DND-41 (cell line): ENCODE results near the gene RSPH9.

Experiments used
- ATAC-seq: fragments of 200-7000 bp; cut with Tn5 transposase; 3 replicates; pipeline ENCODE4 v1.9.1; 2021; ENCODE audit warnings: low read depth; ENCODE audit not compliant: insufficient read depth
- DNase-seq: peaks from one replicate; pipeline ENCODE4 v3.0.0-alpha.2; 2020
- H2AFZ ChIP-seq: 2 replicates; pipeline ENCODE4 v1.6.0; 2012; ENCODE audit warnings: low read depth, low read length
- H3K27ac ChIP-seq: 2 replicates; pipeline ENCODE4 v1.5.1; 2012; ENCODE audit warnings: low read length, inconsistent platforms
- H3K27me3 ChIP-seq: fragments of 200-600 bp; sonication (generic); 2 replicates; pipeline ENCODE4 v1.6.0; 2012; ENCODE audit warnings: low read length, mild to moderate bottlenecking, inconsistent platforms; ENCODE audit not compliant: insufficient read depth, poor library complexity
- H3K36me3 ChIP-seq: 2 replicates; pipeline ENCODE4 v1.5.1; 2012; ENCODE audit warnings: low read length, inconsistent platforms; ENCODE audit not compliant: insufficient read depth
- H3K4me1 ChIP-seq: 2 replicates; pipeline ENCODE4 v1.5.1; 2012; ENCODE audit warnings: mild to moderate bottlenecking, low read length; ENCODE audit not compliant: insufficient read depth
- H3K4me2 ChIP-seq: 2 replicates; pipeline ENCODE4 v1.6.0; 2012; ENCODE audit warnings: mild to moderate bottlenecking, moderate library complexity, low read length, inconsistent platforms; ENCODE audit not compliant: insufficient read depth
- H3K4me3 ChIP-seq, 2 experiments: fragments of 200-600 bp in 1 of 2; shearing (Covaris generic) in 1 of 2; 2 replicates each; pipeline ENCODE4 v1.5.1; 2012 to 2016; ENCODE audit warnings: inconsistent platforms in 2 of 2, low read length in 2 of 2, mild to moderate bottlenecking in 2 of 2, low read depth in 1 of 2, moderate library complexity in 1 of 2
- H3K79me2 ChIP-seq: 2 replicates; pipeline ENCODE4 v1.6.0; 2012; ENCODE audit warnings: low read length, inconsistent platforms; ENCODE audit not compliant: insufficient read depth
- H3K9ac ChIP-seq: 2 replicates; pipeline ENCODE4 v1.6.0; 2012; ENCODE audit warnings: low read depth, mild to moderate bottlenecking, inconsistent platforms, low read length, moderate library complexity
- H3K9me3 ChIP-seq: 2 replicates; pipeline ENCODE4 v1.5.1; 2012; ENCODE audit warnings: low read length, moderate library complexity, mild to moderate bottlenecking, inconsistent platforms; ENCODE audit not compliant: insufficient read depth, severe bottlenecking
- H4K20me1 ChIP-seq: 2 replicates; pipeline ENCODE4 v1.6.0; 2012; ENCODE audit warnings: low read length; ENCODE audit not compliant: insufficient read depth
- CTCF ChIP-seq: IDR thresholded peaks from 2 replicates; pipeline ENCODE4 v1.5.1; 2012; ENCODE audit warnings: borderline replicate concordance, low read length, moderate library complexity, mild to moderate bottlenecking; ENCODE audit not compliant: poor library complexity, severe bottlenecking; ENCODE audit errors: extremely low read depth
- EZH2 ChIP-seq: IDR thresholded peaks from 3 replicates; pipeline ENCODE4 v1.6.1; 2012; ENCODE audit warnings: borderline replicate concordance, low read depth, mild to moderate bottlenecking, moderate library complexity, low read length, inconsistent platforms; ENCODE audit not compliant: severe bottlenecking

Gene RSPH9

GRCh38 chr6:43702171-43702533 is 57.3 kb downstream of the RSPH9 start:
- Histone ChIP-seq H3K4me2 (no peak overlapping the region), H3K4me3 (no peak overlapping the region), H3K27ac (no peak overlapping the region), H3K36me3 (no peaks in the 10 kb centered on the region), H3K27me3 (peaks cover 30% of the 10 kb centered on the region), H3K9ac (no peak overlapping the region), H3K4me1 (no peaks in the 10 kb centered on the region), H2AFZ (no peak overlapping the region), H4K20me1 (no peaks in the 10 kb centered on the region), H3K79me2 (no peaks in the 10 kb centered on the region), H3K9me3 (no peaks in the 10 kb centered on the region)
- TF ChIP-seq CTCF (no peak), EZH2 (no peak)
- no peak for ATAC-seq
- DNase-seq: no peak

GRCh38 chr6:43702534-43703440 is 58.0 kb downstream of the RSPH9 start:
- no peaks in the 10 kb centered on the region for H3K79me2 ChIP-seq
- H3K27me3 ChIP-seq: peaks cover 35% of the 10 kb centered on the region
- H3K9me3 ChIP-seq: no peaks in the 10 kb centered on the region
- no peaks in the 10 kb centered on the region for H4K20me1 ChIP-seq
- H3K4me3 ChIP-seq: no peak overlapping the region
- no peak overlapping the region for H2AFZ ChIP-seq
- DNase-seq: peak; percentile 26
- TF ChIP-seq CTCF: no peak
- TF ChIP-seq EZH2: no peak
- no peak overlapping the region for H3K4me2 ChIP-seq
- no peaks in the 10 kb centered on the region for H3K36me3 ChIP-seq
- H3K27ac ChIP-seq: no peak overlapping the region
- H3K9ac ChIP-seq: no peak overlapping the region
- no peaks in the 10 kb centered on the region for H3K4me1 ChIP-seq
- peak; percentile 33; the same call in 1 of the 3 replicates for ATAC-seq

GRCh38 chr6:43703512-43704429 is 58.9 kb downstream of the RSPH9 start:
- no peak for TF ChIP-seq CTCF
- TF ChIP-seq EZH2: no peak
- Histone ChIP-seq H3K4me1 (no peaks in the 10 kb centered on the region), H3K79me2 (no peaks in the 10 kb centered on the region), H2AFZ (no peak overlapping the region), H3K36me3 (no peaks in the 10 kb centered on the region), H3K4me2 (no peak overlapping the region), H3K9ac (no peak overlapping the region), H3K4me3 (no peak overlapping the region), H3K27ac (no peak overlapping the region), H3K9me3 (no peaks in the 10 kb centered on the region), H3K27me3 (peaks cover 32% of the 10 kb centered on the region), H4K20me1 (no peaks in the 10 kb centered on the region)
- DNase-seq (no peak), ATAC-seq (no peak)
